ENCODE measurements around the gene CNTN4.

DNA sequence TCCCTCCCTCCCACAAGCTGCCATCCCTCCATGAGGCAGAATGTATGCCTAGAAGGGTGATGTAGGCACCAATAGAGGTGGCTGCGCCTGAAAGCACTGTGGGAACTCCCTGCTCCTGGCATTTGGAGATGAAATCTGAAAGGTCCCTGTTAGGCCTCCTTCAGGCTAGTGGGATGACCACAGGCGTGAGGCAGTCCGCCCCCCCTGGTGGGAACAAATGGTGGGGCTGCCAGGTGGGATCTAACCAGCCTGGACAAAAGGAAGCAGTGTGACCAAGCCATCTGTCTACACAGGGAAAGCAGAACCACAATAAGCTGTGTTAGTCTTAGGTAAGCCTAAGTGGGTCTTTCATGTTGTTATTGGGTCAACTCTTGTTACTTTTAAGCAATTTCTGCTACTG is 986.2 kb downstream of the CNTN4 start:
- TF ChIP-seq, protein P1, sequence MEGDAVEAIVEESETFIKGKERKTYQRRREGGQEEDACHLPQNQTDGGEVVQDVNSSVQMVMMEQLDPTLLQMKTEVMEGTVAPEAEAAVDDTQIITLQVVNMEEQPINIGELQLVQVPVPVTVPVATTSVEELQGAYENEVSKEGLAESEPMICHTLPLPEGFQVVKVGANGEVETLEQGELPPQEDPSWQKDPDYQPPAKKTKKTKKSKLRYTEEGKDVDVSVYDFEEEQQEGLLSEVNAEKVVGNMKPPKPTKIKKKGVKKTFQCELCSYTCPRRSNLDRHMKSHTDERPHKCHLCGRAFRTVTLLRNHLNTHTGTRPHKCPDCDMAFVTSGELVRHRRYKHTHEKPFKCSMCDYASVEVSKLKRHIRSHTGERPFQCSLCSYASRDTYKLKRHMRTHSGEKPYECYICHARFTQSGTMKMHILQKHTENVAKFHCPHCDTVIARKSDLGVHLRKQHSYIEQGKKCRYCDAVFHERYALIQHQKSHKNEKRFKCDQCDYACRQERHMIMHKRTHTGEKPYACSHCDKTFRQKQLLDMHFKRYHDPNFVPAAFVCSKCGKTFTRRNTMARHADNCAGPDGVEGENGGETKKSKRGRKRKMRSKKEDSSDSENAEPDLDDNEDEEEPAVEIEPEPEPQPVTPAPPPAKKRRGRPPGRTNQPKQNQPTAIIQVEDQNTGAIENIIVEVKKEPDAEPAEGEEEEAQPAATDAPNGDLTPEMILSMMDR (IDR thresholded peaks at IDR 0.05; ENCODE audit: low read length), result no peak
- TF ChIP-seq EZH2 (optimal IDR thresholded peaks at IDR 0.05; ENCODE audit: low read depth, low read length), result no peak
- no peak for TF ChIP-seq EZH2phosphoT487 (IDR thresholded peaks at IDR 0.05; ENCODE audit: low read length)
